ENCODE measurements around the gene GRM4.

Gene GRM4

GRCh38 chr6:33993653-33994471 lies 152.0 kb downstream of the GRM4 start:
- in situ Hi-C loops (cut with MboI; ENCODE audit: low pct_unique_long_range_greater_than_20kb, low sequenced_read_pairs): no loop called here
- no peak for DNase-seq

GRCh38 chr6:33993091-33993490 lies 152.8 kb downstream of the GRM4 start:
- in situ Hi-C loops (cut with MboI; ENCODE audit: low pct_unique_long_range_greater_than_20kb, low sequenced_read_pairs): no loop called here
- no peak for DNase-seq

- in situ Hi-C loops (cut with MboI; ENCODE audit: low pct_unique_long_range_greater_than_20kb, low sequenced_read_pairs): no loop called here
- DNase-seq: no peak
These were observed 153.7 kb downstream of the GRM4 start for GRCh38 chr6:33992191-33992590.

GRCh38 chr6:33991610-33992009 lies 154.3 kb downstream of the GRM4 start:
- DNase-seq: no peak
- in situ Hi-C loops (cut with MboI; ENCODE audit: low pct_unique_long_range_greater_than_20kb, low sequenced_read_pairs): no loop called here

- DNase-seq: no peak
- in situ Hi-C loops (cut with MboI; ENCODE audit: low pct_unique_long_range_greater_than_20kb, low sequenced_read_pairs): no loop called here
These were observed 155.8 kb downstream of the GRM4 start for GRCh38 chr6:33990061-33990541.

GRCh38 chr6:33989016-33989854 lies 156.7 kb downstream of the GRM4 start:
- no peak for DNase-seq
- in situ Hi-C loops (cut with MboI; ENCODE audit: low pct_unique_long_range_greater_than_20kb, low sequenced_read_pairs): no loop called here

GRCh38 chr6:33988121-33989015 lies 157.5 kb downstream of the GRM4 start:
- no peak for DNase-seq

GRCh38 chr6:33987531-33988021 lies 158.3 kb downstream of the GRM4 start:
- no peak for DNase-seq
- in situ Hi-C loops (cut with MboI; ENCODE audit: low pct_unique_long_range_greater_than_20kb, low sequenced_read_pairs): no loop called here

More at GRCh38 chr6:33988121-33989015, 157.5 kb downstream of the GRM4 start:
- in situ Hi-C loops (cut with MboI; ENCODE audit: low pct_unique_long_range_greater_than_20kb, low sequenced_read_pairs): no loop called here

GRCh38 chr6:33985947-33986346 lies 159.9 kb downstream of the GRM4 start:
- in situ Hi-C loops (cut with MboI; ENCODE audit: low pct_unique_long_range_greater_than_20kb, low sequenced_read_pairs): no loop called here
- DNase-seq: no peak

GRCh38 chr6:33985313-33985751 lies 160.6 kb downstream of the GRM4 start:
- DNase-seq: no peak
- in situ Hi-C loops (cut with MboI; ENCODE audit: low pct_unique_long_range_greater_than_20kb, low sequenced_read_pairs): no loop called here

- DNase-seq: no peak
- in situ Hi-C loops (cut with MboI; ENCODE audit: low pct_unique_long_range_greater_than_20kb, low sequenced_read_pairs): no loop called here
These were observed 161.2 kb downstream of the GRM4 start for GRCh38 chr6:33984466-33985312.

GRCh38 chr6:33983721-33984465 lies 162.0 kb downstream of the GRM4 start:
- in situ Hi-C loops (cut with MboI; ENCODE audit: low pct_unique_long_range_greater_than_20kb, low sequenced_read_pairs): no loop called here
- no peak for DNase-seq

- DNase-seq: peak; percentile 12
- in situ Hi-C loops (cut with MboI; ENCODE audit: low pct_unique_long_range_greater_than_20kb, low sequenced_read_pairs): no loop called here
These were observed 162.7 kb downstream of the GRM4 start for GRCh38 chr6:33983109-33983716.

- no peak for DNase-seq
These were observed 164.0 kb downstream of the GRM4 start for GRCh38 chr6:33981861-33982260.

GRCh38 chr6:33981421-33981820 lies 164.5 kb downstream of the GRM4 start:
- DNase-seq: no peak
- in situ Hi-C loops (cut with MboI; ENCODE audit: low pct_unique_long_range_greater_than_20kb, low sequenced_read_pairs): no loop called here

More at GRCh38 chr6:33981861-33982260, 164.0 kb downstream of the GRM4 start:
- in situ Hi-C loops (cut with MboI; ENCODE audit: low pct_unique_long_range_greater_than_20kb, low sequenced_read_pairs): no loop called here

- in situ Hi-C loops (cut with MboI; ENCODE audit: low pct_unique_long_range_greater_than_20kb, low sequenced_read_pairs): no loop called here
- DNase-seq: no peak
These were observed 165.4 kb downstream of the GRM4 start for GRCh38 chr6:33980176-33981175.

Measured in KBM-7 (cell line).